Stimulated activated CD4-positive, alpha-beta T cell treated with anti-CD3 and anti-CD28 coated beads, Interleukin-4, amount 100 ng/mL, for 4 hours (primary cell): ENCODE results near the gene SLC17A9.

Source experiments
- DNase-seq, 2 experiments: peaks; one replicate each; pipeline ENCODE4 v3.0.0-alpha.2; 2020

Gene SLC17A9

GRCh38 chr20:62952373-62952967, at the start of gene SLC17A9:
Gene SLC17A9, plus strand, starts transcription at chr20:62952709. Its CDS starts 122 bp downstream, at chr20:62952831.
- peak in 1 of 2 experiments; percentile 37 for DNase-seq

GRCh38 chr20:62902926-62903615, 49.4 kb upstream of the SLC17A9 start:
- DNase-seq, result no peak

- DNase-seq, result no peak
Measured at GRCh38 chr20:62905536-62906117, 46.9 kb upstream of the SLC17A9 start.

- no peak for DNase-seq
Measured at GRCh38 chr20:62906209-62906608, 46.3 kb upstream of the SLC17A9 start.

GRCh38 chr20:62906647-62907375, 45.7 kb upstream of the SLC17A9 start:
- no peak for DNase-seq

- DNase-seq, result no peak
Measured at GRCh38 chr20:62907384-62908317, 44.9 kb upstream of the SLC17A9 start.

GRCh38 chr20:62908971-62909791, 43.3 kb upstream of the SLC17A9 start:
- no peak for DNase-seq

GRCh38 chr20:62910217-62910766, 42.2 kb upstream of the SLC17A9 start:
- no peak for DNase-seq

- no peak for DNase-seq
Measured at GRCh38 chr20:62910777-62911497, 41.6 kb upstream of the SLC17A9 start.

GRCh38 chr20:62911701-62912280, 40.7 kb upstream of the SLC17A9 start:
- DNase-seq, result no peak

- no peak for DNase-seq
Measured at GRCh38 chr20:62913043-62913630, 39.4 kb upstream of the SLC17A9 start.

- no peak for DNase-seq
Measured at GRCh38 chr20:62914436-62914835, 38.1 kb upstream of the SLC17A9 start.

GRCh38 chr20:62914970-62915457, 37.5 kb upstream of the SLC17A9 start:
- no peak for DNase-seq

- DNase-seq, result no peak
Measured at GRCh38 chr20:62916703-62917476, 35.6 kb upstream of the SLC17A9 start.

GRCh38 chr20:62917720-62918119, 34.8 kb upstream of the SLC17A9 start:
- no peak for DNase-seq

GRCh38 chr20:62918147-62918546, 34.4 kb upstream of the SLC17A9 start:
- no peak for DNase-seq

GRCh38 chr20:62918831-62919230, 33.7 kb upstream of the SLC17A9 start:
- DNase-seq, result peak in 1 of 2 experiments; percentile 29

GRCh38 chr20:62920039-62920645, 32.4 kb upstream of the SLC17A9 start:
- no peak for DNase-seq
